Sigmoid colon (tissue), 7 donors: Measurements from ENCODE around the gene PPM1E. TPM values are rescaled to one million over a fixed set of nuclear protein-coding genes. Genes with fewer than 3 reads are reported as not detected.
A peak's percentile ranks its signal among the peaks of the same experiment; 100 is the strongest.

Source experiments
- DNase-seq: peaks from one replicate; pipeline ENCODE4 v3.0.0-alpha.2; 2019
- H3K27ac ChIP-seq, 4 donors: fragments of 200-600 bp; sonication (generic); one replicate each; pipeline ENCODE4 v1.5.1; 2016 to 2019; ENCODE audit warnings: mild to moderate bottlenecking in 1 of 4
- H3K27me3 ChIP-seq, 3 donors: fragments of 200-600 bp; sonication (generic); one replicate each; pipeline ENCODE4 v1.5.1; 2019; ENCODE audit warnings: mild to moderate bottlenecking in 1 of 3
- H3K36me3 ChIP-seq, 4 donors: fragments of 200-600 bp; sonication (generic); one replicate each; pipeline ENCODE4 v1.5.1; 2016 to 2019
- H3K4me1 ChIP-seq, 4 donors: fragments of 200-600 bp; sonication (generic); one replicate each; pipeline ENCODE4 v1.5.1; 2017 to 2019
- H3K4me3 ChIP-seq, 4 donors: fragments of 200-600 bp; sonication (generic); one replicate each; pipeline ENCODE4 v1.5.1; 2017 to 2019; ENCODE audit warnings: mild to moderate bottlenecking in 2 of 4, moderate library complexity in 1 of 4
- H3K9me3 ChIP-seq, 4 donors: fragments of 200-600 bp in 3 of 4; sonication (generic) in 3 of 4; one replicate each; pipeline versions ENCODE4 v1.5.1 to v1.6.1; 2013 to 2019
- CTCF ChIP-seq, 4 experiments: fragments of 450-650 bp in 3 of 4; fragments of 200-600 bp in 1 of 4; IDR thresholded peaks; one replicate each; pipeline ENCODE4 v1.5.1; 2016 to 2019; ENCODE audit warnings: antibody characterized with exemption in 4 of 4, mild to moderate bottlenecking in 3 of 4, moderate library complexity in 2 of 4
- EP300 ChIP-seq, 4 donors: sonication (generic); formaldehyde crosslinking; IDR thresholded peaks; one replicate each; pipeline ENCODE4 v1.6.1; 2017; ENCODE audit warnings: antibody characterized with exemption in 4 of 4
- POLR2A ChIP-seq, 2 donors: fragments of 450-650 bp; IDR thresholded peaks; one replicate each; pipeline ENCODE4 v1.6.1; 2016; ENCODE audit warnings: antibody characterized with exemption in 2 of 2, mild to moderate bottlenecking in 2 of 2, moderate library complexity in 2 of 2
- POLR2AphosphoS5 ChIP-seq, 4 donors: sonication (generic); formaldehyde crosslinking; IDR thresholded peaks; one replicate each; pipeline ENCODE4 v1.6.1; 2017; ENCODE audit warnings: antibody characterized with exemption in 4 of 4
- WGBS, 2 donors: extraction: QIAGEN DNeasy Blood & Tissue Kit; methylation state at CpG; one replicate each; pipeline ENCODE4 v1.1.7; 2013; 5-methylcytosine and 5-hydroxymethylcytosine counted together
- intact Hi-C: fragments of 100-400 bp; cut with DNase I; formaldehyde crosslinking; loops from one replicate; pipeline ENCODE4 v1.15.1; 2023
- polyA plus RNA-seq, 3 donors: library from polyadenylated mRNA; stranded (reverse); fragments of 200-250 nt; gene quantifications; one replicate each; pipeline ENCODE4 v1.2.3, GENCODE V29; 2013
- total RNA-seq, 4 donors: library from RNA; depleted of rRNA; stranded (reverse); fragments of >200 nt; gene quantifications; one replicate each; pipeline ENCODE4 v1.1.0, GENCODE V29; 2016
- donor health status: healthy with polysubstance abuse.
- donor health status: Bipolar disorder and iron deficiency.
- donor health status: healthy.

Gene PPM1E
- total and polyA plus RNA-seq, 7 donors = 0.16 to 0.55 (median 0.36) TPM; not detected in 2

- Histone ChIP-seq H3K4me1 (peaks cover 0 to 3% (median 0%) of the 10 kb centered on the region in 4 donors), H3K4me3 (no peak overlapping the region), H3K27me3 (no peaks in the 10 kb centered on the region), H3K27ac (no peak overlapping the region), H3K36me3 (peaks cover 0 to 28% (median 5%) of the 10 kb centered on the region in 4 donors), H3K9me3 (no peaks in the 10 kb centered on the region)
- no peak for DNase-seq
- TF ChIP-seq CTCF (IDR thresholded peaks at IDR 0.05) = peak; percentile 73 to 95 (median 85)
- no peak for TF ChIP-seq POLR2A (IDR thresholded peaks at IDR 0.05)
- TF ChIP-seq POLR2AphosphoS5 (IDR thresholded peaks at IDR 0.05) = no peak
- no peak for TF ChIP-seq EP300 (IDR thresholded peaks at IDR 0.05)
- intact Hi-C loops = loop anchor here (1.0 to 5.0 kb wide), 3 partner anchors 292 to 486 kb away; no protein-coding TSS in a partner anchor
- 16 to 23% methylated on average over 4 of the region's 4 CpGs for WGBS, 2 donors
Measured at GRCh38 chr17:59004338-59005111, 248.9 kb downstream of the PPM1E start.

GRCh38 chr17:59007995-59008394, 252.3 kb downstream of the PPM1E start:
- 85 to 93% methylated on average over 2 of the region's 2 CpGs for WGBS, 2 donors
- H3K9me3 ChIP-seq = no peaks in the 10 kb centered on the region
- H3K27ac ChIP-seq = no peak overlapping the region
- no peak for DNase-seq
- H3K4me3 ChIP-seq = no peak overlapping the region
- peaks cover 0 to 3% (median 0%) of the 10 kb centered on the region in 4 donors for H3K4me1 ChIP-seq
- intact Hi-C loops = loop anchor here (5.0 kb wide), 1 partner anchor 296 kb away; no protein-coding TSS in a partner anchor
- peaks cover 0 to 28% (median 3%) of the 10 kb centered on the region in 4 donors for H3K36me3 ChIP-seq
- TF ChIP-seq POLR2A (IDR thresholded peaks at IDR 0.05) (no peak), CTCF (IDR thresholded peaks at IDR 0.05) (no peak), EP300 (IDR thresholded peaks at IDR 0.05) (no peak), POLR2AphosphoS5 (IDR thresholded peaks at IDR 0.05) (no peak)
- H3K27me3 ChIP-seq = no peaks in the 10 kb centered on the region

- H3K4me3 ChIP-seq = no peak overlapping the region
- H3K4me1 ChIP-seq = peaks cover 0 to 3% (median 0%) of the 10 kb centered on the region in 4 donors
- H3K27ac ChIP-seq = no peak overlapping the region
- TF ChIP-seq POLR2AphosphoS5 (IDR thresholded peaks at IDR 0.05) (no peak), EP300 (IDR thresholded peaks at IDR 0.05) (no peak), POLR2A (IDR thresholded peaks at IDR 0.05) (no peak)
- intact Hi-C loops = loop anchor here (5.0 kb wide), 1 partner anchor 296 kb away; no protein-coding TSS in a partner anchor
- H3K36me3 ChIP-seq = peaks cover 0 to 28% (median 3%) of the 10 kb centered on the region in 4 donors
- no peaks in the 10 kb centered on the region for H3K27me3 ChIP-seq
- no peak for DNase-seq
- 95 to 96% methylated on average over 2 of the region's 2 CpGs for WGBS, 2 donors
- H3K9me3 ChIP-seq = no peaks in the 10 kb centered on the region
Measured at GRCh38 chr17:59008737-59009136, 253.1 kb downstream of the PPM1E start.

- intact Hi-C loops = no loop called here
- Histone ChIP-seq H3K4me1 (no peaks in the 10 kb centered on the region), H3K9me3 (no peaks in the 10 kb centered on the region), H3K4me3 (no peak overlapping the region), H3K27me3 (no peaks in the 10 kb centered on the region), H3K27ac (no peak overlapping the region), H3K36me3 (peaks cover 0 to 31% (median 3%) of the 10 kb centered on the region in 4 donors)
- no peak for DNase-seq
- TF ChIP-seq EP300 (IDR thresholded peaks at IDR 0.05) (no peak), POLR2AphosphoS5 (IDR thresholded peaks at IDR 0.05) (no peak), POLR2A (IDR thresholded peaks at IDR 0.05) (no peak), CTCF (IDR thresholded peaks at IDR 0.05) (no peak)
- WGBS, 2 donors = 96% methylated on average over 2 of the region's 2 CpGs
Measured at GRCh38 chr17:59010026-59010425, 254.4 kb downstream of the PPM1E start.

GRCh38 chr17:59011975-59012374, 256.3 kb downstream of the PPM1E start:
- no peaks in the 10 kb centered on the region for H3K27me3 ChIP-seq
- WGBS, 2 donors = 96 to 97% methylated on average over 2 of the region's 2 CpGs
- intact Hi-C loops = no loop called here
- H3K27ac ChIP-seq = no peak overlapping the region
- no peak overlapping the region for H3K4me3 ChIP-seq
- no peaks in the 10 kb centered on the region for H3K9me3 ChIP-seq
- no peak for TF ChIP-seq CTCF (IDR thresholded peaks at IDR 0.05)
- TF ChIP-seq POLR2AphosphoS5 (IDR thresholded peaks at IDR 0.05) = no peak
- no peak for TF ChIP-seq EP300 (IDR thresholded peaks at IDR 0.05)
- H3K4me1 ChIP-seq = no peaks in the 10 kb centered on the region
- peaks cover 0 to 51% (median 5%) of the 10 kb centered on the region in 4 donors for H3K36me3 ChIP-seq
- DNase-seq = no peak
